GM12878 (cell line): ENCODE measurements around the gene ZNF30. TPM values are rescaled to one million over a fixed set of nuclear protein-coding genes. Genes with fewer than 3 reads are reported as not detected.

Source experiments
- ATAC-seq: fragments of 200-7000 bp; cut with Tn5 transposase; 3 replicates; pipeline ENCODE4 v1.9.1; 2020; ENCODE audit warnings: mild to moderate bottlenecking, moderate library complexity
- Bru-seq: library from RNA; stranded (reverse); fragments of 400-500 nt; gene quantifications from one replicate; lab custom pipeline; 2021; lab: Mats Ljungman, UMichigan
- BruChase-seq, 2 experiments: library from RNA; stranded (reverse); fragments of 400-500 nt; gene quantifications; one replicate each; lab custom pipeline; 2021; lab: Mats Ljungman, UMichigan
- BruUV-seq: library from RNA; stranded (reverse); fragments of 400-500 nt; replicated peaks from 2 replicates; lab custom pipeline; 2021; lab: Mats Ljungman, UMichigan
- CTCF ChIA-PET: fragments of 300-600 bp; sonication (Branson Sonifier 250); formaldehyde crosslinking; extraction: SDS; loops from one replicate; lab custom pipeline; 2021; ENCODE audit warnings: inconsistent platforms; lab: Yijun Ruan, JAX
- POLR2A ChIA-PET: fragments of 350-600 bp; formaldehyde crosslinking; extraction: SDS; loops from one replicate; lab custom pipeline; 2021; ENCODE audit warnings: inconsistent platforms; lab: Charles Lee
- RAD21 ChIA-PET: fragments of 300-600 bp; sonication (Branson Sonifier 250); formaldehyde crosslinking; loops from one replicate; lab custom pipeline; 2023; ENCODE audit warnings: antibody characterized with exemption; ENCODE audit not compliant: unreplicated experiment; lab: Charles Lee
- SMC1A ChIA-PET: fragments of 300-600 bp; sonication (Branson Sonifier 250); formaldehyde crosslinking; loops from one replicate; lab custom pipeline; 2023; ENCODE audit not compliant: unreplicated experiment, uncharacterized antibody; lab: Charles Lee
- DNase-seq: peaks from one replicate; pipeline ENCODE4 v3.0.0-alpha.2; 2011; ENCODE audit warnings: low read depth, low spot score
- FAIRE-seq: peaks from 3 replicates; lab custom pipeline; 2011; peaks lifted over from hg19 to GRCh38; lab: Jason Lieb, UNC
- H2AFZ ChIP-seq: 2 replicates; pipeline ENCODE4 v1.6.0; 2011; ENCODE audit warnings: low read depth, low read length, control low read depth; ENCODE audit not compliant: control insufficient read depth
- H3K27ac ChIP-seq: 2 replicates; pipeline ENCODE4 v1.5.1; 2011; ENCODE audit warnings: control low read depth; ENCODE audit not compliant: control insufficient read depth, insufficient read depth
- H3K27me3 ChIP-seq, 2 experiments: replicated peaks in 1 of 2; 2 replicates each; pipeline versions ENCODE4 v1.6.0 to v1.6.1; 2011; ENCODE audit warnings: low read length in 1 of 2; ENCODE audit not compliant: control insufficient read depth in 2 of 2, insufficient read depth in 2 of 2
- H3K36me3 ChIP-seq, 2 experiments: 2 replicates each; pipeline ENCODE4 v1.5.1; 2011; ENCODE audit warnings: low read length in 1 of 2; ENCODE audit not compliant: control insufficient read depth in 2 of 2, insufficient read depth in 2 of 2
- H3K4me1 ChIP-seq: 2 replicates; pipeline ENCODE4 v1.6.1; 2011; ENCODE audit warnings: mild to moderate bottlenecking, low read length, moderate library complexity, mixed read lengths; ENCODE audit not compliant: control insufficient read depth, insufficient read depth
- H3K4me2 ChIP-seq: 2 replicates; pipeline ENCODE4 v1.6.0; 2011; ENCODE audit warnings: control low read depth; ENCODE audit not compliant: control insufficient read depth, insufficient read depth
- H3K4me3 ChIP-seq: fragments of 200-600 bp; sonication (generic); 2 replicates; pipeline ENCODE4 v1.5.1; 2016
- H3K79me2 ChIP-seq: 2 replicates; pipeline ENCODE4 v1.6.0; 2011; ENCODE audit warnings: low read length; ENCODE audit not compliant: control insufficient read depth, insufficient read depth
- H3K9ac ChIP-seq: 2 replicates; pipeline ENCODE4 v1.8.0; 2011; ENCODE audit warnings: low read length, control low read depth, mixed read lengths; ENCODE audit not compliant: control insufficient read depth, insufficient read depth
- H3K9me3 ChIP-seq: replicated peaks from 3 replicates; pipeline ENCODE4 v1.5.1; 2011; ENCODE audit warnings: mild to moderate bottlenecking, low read length; ENCODE audit not compliant: control insufficient read depth, insufficient read depth
- H4K20me1 ChIP-seq: 2 replicates; pipeline ENCODE4 v1.6.0; 2011; ENCODE audit not compliant: control insufficient read depth, insufficient read depth
- HDAC2 ChIP-seq: fragments of 200-600 bp; sonication (generic); IDR thresholded peaks from 2 replicates; pipeline ENCODE4 v1.6.1; 2017
- HDGF ChIP-seq: fragments of 450-650 bp; IDR thresholded peaks from 2 replicates; pipeline ENCODE4 v1.6.1; 2016; ENCODE audit warnings: antibody characterized with exemption
- IKZF1 ChIP-seq: fragments of 450-650 bp; conservative IDR thresholded peaks from 2 replicates; pipeline ENCODE4 v1.6.1; 2017; ENCODE audit warnings: antibody characterized with exemption, mild to moderate bottlenecking
- KLF5 ChIP-seq: fragments of 450-650 bp; IDR thresholded peaks from 2 replicates; pipeline ENCODE4 v1.6.1; 2014; ENCODE audit warnings: mild to moderate bottlenecking; ENCODE audit not compliant: partially characterized antibody
- NKRF ChIP-seq: fragments of 450-650 bp; conservative IDR thresholded peaks from 2 replicates; pipeline ENCODE4 v1.6.1; 2017; ENCODE audit warnings: mild to moderate bottlenecking, moderate library complexity
- PAX5 ChIP-seq: IDR thresholded peaks from 2 replicates; pipeline ENCODE4 v1.6.1; 2011; ENCODE audit warnings: low read depth, low read length, borderline replicate concordance
- RELA ChIP-seq: fragments of 450-650 bp; IDR thresholded peaks from 2 replicates; pipeline ENCODE4 v1.8.0; 2014; ENCODE audit warnings: borderline replicate concordance; ENCODE audit not compliant: partially characterized antibody
- RUNX3 ChIP-seq: IDR thresholded peaks from 2 replicates; pipeline ENCODE4 v1.6.1; 2012; ENCODE audit warnings: low read length, inconsistent platforms
- SIX5 ChIP-seq: IDR thresholded peaks from 2 replicates; pipeline ENCODE4 v1.6.1; 2011; ENCODE audit warnings: mild to moderate bottlenecking, low read depth, low read length, moderate library complexity; ENCODE audit not compliant: severe bottlenecking
- SPI1 ChIP-seq: IDR thresholded peaks from 2 replicates; pipeline ENCODE4 v1.6.1; 2011; ENCODE audit warnings: low read depth, mild to moderate bottlenecking, low read length, moderate library complexity, borderline replicate concordance; ENCODE audit not compliant: insufficient read depth
- TAF1 ChIP-seq: IDR thresholded peaks from 2 replicates; pipeline ENCODE4 v1.6.1; 2011; ENCODE audit warnings: mild to moderate bottlenecking, low read depth, low read length, borderline replicate concordance
- TCF7 ChIP-seq: IDR thresholded peaks from 2 replicates; pipeline ENCODE4 v1.6.1; 2014; ENCODE audit warnings: antibody characterized with exemption, borderline replicate concordance
- WGBS: methylation state at CpG from one replicate; pipeline ENCODE4 v1.1.6; 2016; ENCODE audit warnings: low lambda C conversion rate; ENCODE audit not compliant: insufficient replicate concordance, insufficient coverage; ENCODE audit errors: missing lambda C conversion rate; 5-methylcytosine and 5-hydroxymethylcytosine counted together
- in situ Hi-C: fragments of 300-500 bp; cut with MboI; formaldehyde crosslinking; loops from 9 replicates; pipeline ENCODE4 v1.14.3; 2018; ENCODE audit warnings: mixed read lengths
- intact Hi-C: fragments of 100-400 bp; cut with micrococcal nuclease; formaldehyde crosslinking; loops from one replicate; pipeline ENCODE4 v1.14.2; 2022; ENCODE audit not compliant: unreplicated experiment
- long read RNA-seq, 2 experiments: library from polyadenylated mRNA; unstranded; transcript quantifications; one replicate each; pipeline ENCODE4 v2.0.0, GENCODE V29; 2019 to 2020
- polyA minus RNA-seq, 3 experiments: library from RNA; depleted of rRNA, polyadenylated mRNA; stranded (reverse); fragments of >200 nt; gene quantifications; 2 replicates each; pipeline ENCODE4 v1.2.3, GENCODE V29; 2011
- polyA plus RNA-seq, 11 experiments: library from polyadenylated mRNA; depleted of rRNA in 4 of 11; unstranded in 6 of 11; stranded (reverse) in 5 of 11; fragments of >200 nt; fragmentation: Nextera tagmentation in 4 of 11; fragmentation: Illumina TruSeq in 1 of 11; extraction: Ambion mirVana in 4 of 11; extraction: Trizol in 1 of 11; gene quantifications; 1 replicate in 1 of 11; 2 replicates in 10 of 11; pipeline versions ENCODE4 v1.2.1 to v1.2.3, GENCODE V29; 2011 to 2016; ENCODE audit warnings: inconsistent platforms in 2 of 11, missing spikeins in 2 of 11, low read depth in 1 of 11
- total RNA-seq, 4 experiments: library from RNA; depleted of rRNA in 3 of 4; stranded (reverse); fragments of >200 nt in 3 of 4; fragmentation: Illumina TruSeq in 1 of 4; extraction: Trizol in 1 of 4; gene quantifications; 2 replicates each; pipeline versions ENCODE4 v1.2.1 to v1.2.3, GENCODE V29; 2013 to 2021
- TF ChIP-seq, protein P1 (sequence below): fragments of 450-650 bp; IDR thresholded peaks from 2 replicates; pipeline ENCODE4 v1.6.1; 2016; ENCODE audit warnings: mild to moderate bottlenecking
- TF ChIP-seq, protein P2 (sequence below): fragments of 450-650 bp; IDR thresholded peaks from 2 replicates; pipeline ENCODE4 v1.6.1; 2017; ENCODE audit warnings: borderline replicate concordance

The ZNF30 gene
- total RNA-seq (2013; cell fraction: nucleolus; rRNA removed), result 3.3 and 3.9 TPM in 2 replicates
- total RNA-seq (2014; rRNA removed) (0.82 and 0.85 TPM in 2 replicates), total RNA-seq (2014; rRNA removed; fragmentation: Illumina TruSeq; extraction: Trizol) (1.2 and 1.5 TPM in 2 replicates), total RNA-seq (2021) (0.98 and 1.2 TPM in 2 replicates), polyA plus RNA-seq (2011; rRNA removed) (2.3 and 3.1 TPM in 2 replicates), polyA plus RNA-seq (2014; fragmentation: Illumina TruSeq; extraction: Trizol) (0.97 and 2.8 TPM in 2 replicates), polyA plus RNA-seq (2014; fragmentation: Nextera tagmentation; extraction: Ambion mirVana) (1 to 10 TPM; 1.2 to 1.6 TPM), polyA plus RNA-seq (2014; rRNA removed) (0.80 and 1.1 TPM in 2 replicates), polyA plus RNA-seq (2016; fragmentation: Nextera tagmentation; extraction: Ambion mirVana) (1 to 10 TPM; 1.3 to 1.8 TPM), polyA minus RNA-seq (2011; rRNA and poly(A)+ RNA removed) (2.2 and 2.3 TPM in 2 replicates), Bru-seq, nascent RNA (percentile 42 among the genes with signal in this experiment), BruChase-seq, experiment 1, labeled RNA remaining after a 6-hour chase (percentile 39 among the genes with signal in this experiment), BruChase-seq, experiment 2, labeled RNA remaining after a 2-hour chase (percentile 43 among the genes with signal in this experiment)
- 1.2 TPM for polyA plus RNA-seq (2011; ENCODE audit: low read depth)
- polyA plus RNA-seq (2011; cell fraction: cytosol; rRNA removed), result 1.1 and 1.3 TPM in 2 replicates
- 1.7 TPM in 2 replicates for polyA plus RNA-seq (2011; cell fraction: nucleus; rRNA removed)
- polyA plus RNA-seq (2012), result 1.1 TPM in 2 replicates
- polyA minus RNA-seq (2011; cell fraction: cytosol; rRNA and poly(A)+ RNA removed), result 0.94 and 1.6 TPM in 2 replicates
- 2.7 and 3.8 TPM in 2 replicates for polyA minus RNA-seq (2011; cell fraction: nucleus; rRNA and poly(A)+ RNA removed)
- long read RNA-seq, experiment 1, partial matches to known transcripts, result 0 of 2 reads
- long read RNA-seq, experiment 1, other reads (novel, unspliced or antisense), result 1 of 2 reads
- long read RNA-seq, experiment 2, transcript ZNF30-206 (6 exons, 2,583 nt), result major isoform, 5 of 23 reads
- long read RNA-seq, experiment 2, partial matches to known transcripts, result 0 of 23 reads
- long read RNA-seq, experiment 2, other reads (novel, unspliced or antisense), result 13 of 23 reads

DNA sequence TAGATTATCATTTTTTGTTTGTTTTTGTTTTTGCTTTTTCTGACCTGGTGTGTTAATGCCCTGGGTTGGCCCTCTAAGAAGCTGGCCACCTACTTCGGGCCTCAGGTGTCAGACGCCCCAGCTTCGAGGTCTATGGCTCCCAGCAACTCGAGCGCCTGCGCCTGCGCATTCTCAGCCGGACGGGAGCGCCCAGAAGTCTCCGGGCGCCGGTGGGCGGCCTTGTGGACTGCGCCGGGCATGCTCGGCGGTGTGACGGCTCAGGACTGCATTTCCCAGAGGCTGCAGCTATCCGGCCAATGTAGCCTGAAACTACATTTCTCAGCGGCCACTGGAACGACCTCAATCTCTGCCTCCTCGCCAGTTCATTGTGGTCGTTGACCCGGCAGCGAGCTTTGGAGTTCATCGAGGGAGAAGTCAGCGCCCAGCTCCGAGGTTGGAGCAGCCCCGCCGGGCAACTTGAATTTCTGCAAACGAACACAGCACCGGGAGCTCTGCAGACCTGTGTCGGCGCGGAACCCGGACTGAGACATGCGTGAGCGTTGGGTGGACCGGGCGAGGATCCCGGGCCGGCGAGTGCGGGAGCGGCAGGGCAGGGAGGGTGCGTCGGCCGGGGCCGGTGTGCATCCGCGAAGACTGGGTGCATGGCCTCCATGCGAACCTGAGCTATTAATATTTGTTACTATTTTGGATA is at the start of gene ZNF30:
TSS of gene ZNF30 (plus strand) at position 219 of the 691 bp plus-strand sequence. CDS start 3,045 bp downstream, outside the sequence.
- SMC1A ChIA-PET, result interaction anchor here (1.6 kb wide), 1 partner anchor 159 kb away, joined by 3 read pairs; no protein-coding TSS in a partner anchor
- in situ Hi-C loops, result no loop called here
- no peak within 1 kb of the TSS for H3K27ac ChIP-seq
- TF ChIP-seq, protein P1, sequence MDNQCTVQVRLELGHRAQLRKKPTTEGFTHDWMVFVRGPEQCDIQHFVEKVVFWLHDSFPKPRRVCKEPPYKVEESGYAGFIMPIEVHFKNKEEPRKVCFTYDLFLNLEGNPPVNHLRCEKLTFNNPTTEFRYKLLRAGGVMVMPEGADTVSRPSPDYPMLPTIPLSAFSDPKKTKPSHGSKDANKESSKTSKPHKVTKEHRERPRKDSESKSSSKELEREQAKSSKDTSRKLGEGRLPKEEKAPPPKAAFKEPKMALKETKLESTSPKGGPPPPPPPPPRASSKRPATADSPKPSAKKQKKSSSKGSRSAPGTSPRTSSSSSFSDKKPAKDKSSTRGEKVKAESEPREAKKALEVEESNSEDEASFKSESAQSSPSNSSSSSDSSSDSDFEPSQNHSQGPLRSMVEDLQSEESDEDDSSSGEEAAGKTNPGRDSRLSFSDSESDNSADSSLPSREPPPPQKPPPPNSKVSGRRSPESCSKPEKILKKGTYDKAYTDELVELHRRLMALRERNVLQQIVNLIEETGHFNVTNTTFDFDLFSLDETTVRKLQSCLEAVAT, result peak; percentile 89
- TF ChIP-seq RUNX3, result 0 out of 2 replicates have a peak, but pooled peaks have one; percentile 13
- no peak for TF ChIP-seq RELA
- TF ChIP-seq TAF1, result peak; percentile 44; the same call in 1 of the 2 replicates
- peak; percentile 18 for TF ChIP-seq KLF5
- peak; percentile 67 for TF ChIP-seq IKZF1
- no peak for TF ChIP-seq TCF7
- TF ChIP-seq, protein P2, sequence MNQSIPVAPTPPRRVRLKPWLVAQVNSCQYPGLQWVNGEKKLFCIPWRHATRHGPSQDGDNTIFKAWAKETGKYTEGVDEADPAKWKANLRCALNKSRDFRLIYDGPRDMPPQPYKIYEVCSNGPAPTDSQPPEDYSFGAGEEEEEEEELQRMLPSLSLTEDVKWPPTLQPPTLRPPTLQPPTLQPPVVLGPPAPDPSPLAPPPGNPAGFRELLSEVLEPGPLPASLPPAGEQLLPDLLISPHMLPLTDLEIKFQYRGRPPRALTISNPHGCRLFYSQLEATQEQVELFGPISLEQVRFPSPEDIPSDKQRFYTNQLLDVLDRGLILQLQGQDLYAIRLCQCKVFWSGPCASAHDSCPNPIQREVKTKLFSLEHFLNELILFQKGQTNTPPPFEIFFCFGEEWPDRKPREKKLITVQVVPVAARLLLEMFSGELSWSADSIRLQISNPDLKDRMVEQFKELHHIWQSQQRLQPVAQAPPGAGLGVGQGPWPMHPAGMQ, result no peak
- peak; percentile 58 for TF ChIP-seq SIX5
- no peak for TF ChIP-seq SPI1
- TF ChIP-seq HDAC2, result no peak
- TF ChIP-seq NKRF, result 0 out of 2 replicates have a peak, but pooled peaks have one; percentile 34
- no peak for TF ChIP-seq HDGF
- no peak for TF ChIP-seq PAX5

More for the DNA sequence above, at the start of gene ZNF30:
- intact Hi-C loops, result no loop called here
- DNase-seq (peak; percentile 44), ATAC-seq (peak; percentile 100), FAIRE-seq (peak; percentile 38)
- H3K9ac ChIP-seq, result peak within 1 kb of the TSS; percentile 65
- peak within 1 kb of the TSS; percentile 75 for H2AFZ ChIP-seq
- no peaks in the 10 kb centered on the region for H3K36me3 ChIP-seq
- POLR2A ChIA-PET, result interaction anchor here (0.6 to 1.1 kb wide), 2 partner anchors 8 to 155 kb away, joined by 3 to 6 read pairs; no protein-coding TSS in a partner anchor
- H3K27me3 ChIP-seq, result no peaks in the 10 kb centered on the region
- RAD21 ChIA-PET, result interaction anchor here (0.6 kb wide), 1 partner anchor 407 kb away, joined by 3 read pairs; no protein-coding TSS in a partner anchor
- 2% methylated on average over 53 of the region's 53 CpGs for WGBS
- peak within 1 kb of the TSS; percentile 77 for H3K4me3 ChIP-seq
- H3K79me2 ChIP-seq, result no peaks in the 10 kb centered on the region
- CTCF ChIA-PET, result interaction anchor here (0.6 kb wide), 1 partner anchor 88 kb away, joined by 3 read pairs; no protein-coding TSS in a partner anchor
- no peaks in the 10 kb centered on the region for H3K4me1 ChIP-seq
- peak within 1 kb of the TSS; percentile 75 for H3K4me2 ChIP-seq
- H3K9me3 ChIP-seq, result no peaks in the 10 kb centered on the region
- BruUV-seq, result no TSS peak
- H4K20me1 ChIP-seq, result no peaks in the 10 kb centered on the region
